ENCODE measurements around the gene SUGCT.
"Not testable (repeated sequence)": the region's sequence is repeated elsewhere in the genome, so short reads cannot be mapped to it uniquely, and the experiment has no call there.

SUGCT gene

DNA sequence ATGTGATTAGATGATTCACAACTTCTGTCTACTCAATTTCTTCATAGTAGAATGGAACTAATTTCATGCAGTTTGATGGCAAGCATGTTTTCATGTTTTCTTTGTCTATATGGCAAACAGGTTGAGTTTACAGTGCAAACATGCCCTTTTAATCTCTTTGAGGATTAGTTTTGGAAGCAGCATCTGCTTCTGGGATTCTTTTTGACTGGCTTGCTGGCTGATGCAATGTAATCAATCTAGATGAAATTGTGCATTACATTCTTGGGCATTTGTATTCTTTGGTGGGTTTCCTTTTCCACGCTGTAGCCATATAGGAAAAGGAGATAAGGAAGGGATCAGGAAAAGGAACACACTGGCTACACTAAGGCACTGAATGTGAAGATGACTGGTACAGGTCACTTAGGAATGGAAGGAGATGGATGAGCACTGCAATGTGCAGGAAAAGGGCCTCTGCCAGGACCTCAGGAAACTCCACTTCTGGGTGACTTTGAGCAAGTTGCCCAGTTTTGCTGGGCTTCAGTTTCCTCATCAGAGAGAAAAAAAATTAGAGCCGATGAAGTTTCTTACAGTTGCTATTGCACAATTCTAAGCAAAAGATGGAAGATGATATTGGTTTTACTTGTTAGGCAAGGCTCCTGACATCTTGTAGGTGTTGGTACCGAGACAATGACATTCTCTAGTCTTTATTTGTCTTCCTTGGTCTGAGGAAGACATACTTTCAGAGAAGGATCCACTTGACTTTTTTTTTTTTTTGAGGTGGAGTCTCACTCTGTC, 269.1 kb downstream of the SUGCT start:
- DNase-seq (ENCODE audit: low read depth in 2 of 2) = no peak

DNA sequence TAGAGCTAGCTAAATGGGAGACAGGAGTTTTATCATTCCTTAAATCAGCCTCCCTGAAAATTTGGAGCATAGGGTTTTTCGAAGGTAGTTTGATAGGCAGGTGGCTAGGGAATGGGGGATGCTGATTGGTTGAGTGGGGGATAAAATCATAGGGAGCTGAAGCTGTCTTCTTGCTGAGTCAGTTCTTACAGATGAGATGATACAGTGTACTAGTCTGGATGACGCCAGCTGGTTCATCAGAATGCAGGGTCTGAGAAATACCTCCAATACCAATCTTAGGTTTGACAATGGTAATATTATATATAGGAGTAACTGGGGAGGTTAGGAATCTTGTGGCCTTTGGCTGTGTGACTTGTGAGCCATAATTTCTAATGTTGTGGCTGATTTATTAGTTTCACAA, 271.2 kb downstream of the SUGCT start:
- DNase-seq (ENCODE audit: low read depth in 2 of 2) = no peak

DNA sequence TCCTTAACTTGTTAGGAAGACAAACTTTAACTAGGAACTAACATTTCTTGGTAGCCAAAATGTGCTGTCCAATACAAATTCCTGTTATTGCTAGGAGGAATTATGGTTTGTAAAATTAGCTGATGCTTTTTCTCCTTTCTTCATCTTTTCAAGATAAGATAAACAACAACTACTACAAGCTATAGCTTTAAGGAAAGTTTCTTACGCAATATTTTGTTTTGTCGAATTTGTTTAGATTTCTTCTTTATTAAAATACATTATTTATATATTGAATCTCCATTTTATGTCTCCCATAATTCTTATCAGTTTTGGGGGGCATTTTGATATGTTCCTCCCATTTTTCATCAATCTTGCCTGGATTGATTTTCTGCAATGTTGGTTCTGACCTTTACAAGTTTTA, 277.5 kb downstream of the SUGCT start:
- DNase-seq (ENCODE audit: low read depth in 2 of 2) = no peak

DNA sequence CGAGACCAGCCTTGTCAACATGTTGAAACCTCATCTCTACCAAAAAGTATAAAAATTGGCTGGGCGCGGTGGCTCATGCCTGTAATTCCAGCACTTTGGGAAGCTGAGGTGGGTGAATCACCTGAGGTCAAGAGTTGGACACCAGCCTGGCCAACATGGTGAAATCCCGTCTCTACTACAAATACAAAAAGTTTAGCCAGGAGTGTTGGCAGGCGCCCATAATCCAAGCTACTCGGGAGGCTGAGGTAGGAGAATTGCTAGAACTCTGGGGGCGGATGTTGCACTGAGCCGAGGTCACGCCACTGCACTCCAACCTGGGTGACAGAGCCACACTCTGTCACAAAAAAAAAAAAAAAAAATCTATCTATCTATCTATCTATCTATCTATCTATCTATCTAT, 279.9 kb downstream of the SUGCT start:
- not testable (repeated sequence) for DNase-seq (ENCODE audit: low read depth in 2 of 2)

DNA sequence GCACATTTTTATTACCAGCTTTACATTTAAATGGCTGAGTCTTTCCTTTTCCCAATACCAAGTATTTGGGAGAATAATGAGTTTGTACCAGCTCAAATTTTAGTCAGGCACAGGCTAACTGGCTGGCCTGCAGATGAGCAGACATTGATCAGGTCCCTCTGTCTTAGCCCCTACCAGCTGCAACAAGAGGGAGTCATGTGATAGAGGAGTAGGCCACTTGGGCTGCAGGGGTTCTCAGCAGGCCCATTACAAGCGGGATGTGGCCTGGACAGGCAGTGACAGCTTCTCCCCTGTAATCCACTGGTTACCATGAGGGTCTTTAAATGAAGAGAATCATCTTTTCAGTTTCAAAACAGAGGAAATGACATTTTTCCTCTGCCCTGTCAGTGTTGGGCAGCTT, 283.6 kb downstream of the SUGCT start:
- DNase-seq (ENCODE audit: low read depth in 2 of 2) = no peak

DNA sequence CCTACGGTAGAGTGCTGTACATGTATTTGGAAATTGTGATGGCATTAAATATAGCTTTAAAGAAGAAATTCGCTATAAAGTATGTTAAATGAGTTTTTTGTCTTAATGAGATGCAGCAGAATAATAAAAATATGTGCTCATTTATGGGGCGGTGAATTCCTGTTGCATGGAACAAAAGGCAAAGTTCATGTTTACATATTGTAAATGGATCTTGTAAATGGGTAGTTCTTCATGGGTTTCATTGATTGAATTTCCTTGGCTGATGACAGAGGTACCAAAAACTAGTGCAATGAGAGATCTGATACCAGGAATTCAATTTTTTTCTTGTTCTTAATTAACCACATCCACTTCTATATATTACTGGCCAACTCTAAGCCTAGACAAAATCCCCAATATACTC, 284.2 kb downstream of the SUGCT start:
- DNase-seq (ENCODE audit: low read depth in 2 of 2) = no peak

DNA sequence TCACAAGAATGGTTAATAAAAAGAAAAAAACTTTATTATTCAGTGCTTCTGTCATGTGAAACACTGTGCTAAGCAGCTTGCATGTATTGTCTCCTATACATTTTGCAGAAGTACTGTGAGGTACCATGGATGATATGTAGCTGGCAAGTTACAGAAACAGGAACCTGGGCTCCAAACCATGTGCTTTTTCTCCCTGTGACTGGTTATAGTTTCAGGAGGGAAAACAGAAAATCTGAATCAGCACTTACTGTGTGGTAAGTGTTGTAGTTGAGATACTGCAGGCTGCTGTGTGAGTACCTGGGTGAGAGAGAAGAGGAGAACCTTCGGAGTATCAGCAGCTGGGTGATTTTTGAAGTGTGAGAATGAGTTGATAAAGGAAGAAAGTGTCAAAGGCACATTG, 285.0 kb downstream of the SUGCT start:
- DNase-seq (ENCODE audit: low read depth in 2 of 2) = no peak

DNA sequence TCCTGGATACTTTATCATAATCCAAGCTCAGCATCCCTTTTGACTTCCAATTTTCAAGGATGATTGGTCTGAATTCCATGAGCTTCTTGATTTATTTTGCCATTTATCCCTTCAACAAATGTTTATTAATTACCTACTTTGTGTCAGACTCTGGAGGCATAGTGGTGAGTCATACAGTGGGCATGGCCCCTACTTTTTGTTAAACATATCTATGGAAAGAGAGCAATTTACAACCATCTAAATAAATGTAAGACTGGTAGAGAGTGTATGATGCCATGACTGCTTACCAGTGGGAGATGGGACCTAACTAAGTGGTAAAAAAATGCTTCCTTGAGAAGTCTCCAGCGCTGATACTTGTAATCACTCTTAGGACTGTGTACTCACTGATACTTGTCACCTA, 286.6 kb downstream of the SUGCT start:
- no peak for DNase-seq (ENCODE audit: low read depth in 2 of 2)

DNA sequence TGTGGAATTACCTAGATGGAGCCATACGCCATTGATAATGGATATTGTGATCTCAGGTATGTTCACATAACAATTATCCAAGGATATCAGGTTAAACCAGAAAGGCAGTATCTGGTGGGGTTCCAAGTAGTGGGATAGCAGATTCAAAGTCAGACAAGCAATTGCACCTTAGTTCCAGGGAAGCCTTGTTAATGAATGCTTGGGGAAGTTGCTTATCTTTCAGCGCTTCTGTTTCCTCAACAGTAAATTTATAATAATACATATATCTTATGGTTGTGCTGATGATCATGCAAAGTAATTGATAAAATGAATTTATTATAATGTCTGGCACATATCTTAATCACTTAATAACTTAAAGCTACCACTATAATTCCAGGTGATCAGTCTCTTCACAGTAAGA, 290.9 kb downstream of the SUGCT start:
- DNase-seq (ENCODE audit: low read depth in 2 of 2) = no peak

DNA sequence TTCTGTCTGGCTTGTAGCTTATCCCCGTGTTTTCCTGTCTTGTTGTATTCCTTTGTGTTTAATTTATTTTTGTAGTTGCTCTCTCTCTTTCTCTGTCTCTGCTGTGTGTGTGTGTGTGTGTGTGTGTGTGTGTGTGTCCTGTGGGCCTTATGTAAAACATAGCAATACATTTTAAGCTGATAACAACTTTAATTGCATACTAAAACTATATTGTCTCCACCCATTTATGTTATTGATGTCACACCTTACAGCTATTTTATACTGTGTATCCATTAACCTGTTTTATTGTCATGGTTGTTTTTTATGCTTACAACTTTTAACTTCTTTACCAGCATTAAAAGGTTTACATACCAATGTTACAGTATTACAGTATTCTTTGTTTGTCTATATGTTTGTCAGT, 293.6 kb downstream of the SUGCT start:
- DNase-seq (ENCODE audit: low read depth in 2 of 2) = no peak

DNA sequence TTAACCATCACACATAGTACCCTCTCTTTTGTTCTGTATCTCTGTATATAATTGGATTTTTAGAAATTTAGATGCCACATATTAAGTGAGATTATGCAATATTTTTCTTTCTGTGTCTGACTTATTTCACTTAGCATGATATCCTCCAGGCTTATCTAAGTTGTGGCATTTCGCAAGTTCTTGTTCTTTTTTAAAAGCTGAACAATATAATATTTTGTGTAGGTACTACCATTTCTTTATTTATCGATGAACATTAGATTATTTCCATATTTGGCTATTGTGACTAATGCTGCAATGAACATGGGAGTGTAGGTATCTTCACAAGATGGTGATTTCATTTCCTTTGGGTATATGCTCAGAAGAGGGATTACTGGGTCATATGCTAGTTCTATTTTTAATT, 295.0 kb downstream of the SUGCT start:
- no peak for DNase-seq (ENCODE audit: low read depth in 2 of 2)

DNA sequence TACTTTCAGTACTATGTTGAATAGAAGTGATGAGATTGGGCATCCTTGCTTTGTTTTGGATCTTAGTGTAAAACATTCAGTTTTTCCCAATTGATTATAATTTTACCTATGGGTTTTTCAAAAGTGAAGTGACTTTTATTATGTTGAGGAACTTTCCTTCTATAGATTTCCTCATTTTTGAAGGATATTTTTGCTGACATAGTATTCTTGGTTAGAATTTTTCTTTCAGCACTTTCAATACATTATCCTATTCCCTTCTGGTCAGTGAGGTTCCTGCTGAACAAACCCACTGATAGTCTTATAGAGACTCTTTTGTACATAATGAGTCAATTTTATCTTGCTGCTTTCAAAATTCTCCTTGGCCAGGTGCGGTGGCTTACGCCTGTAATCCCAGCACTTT, 297.2 kb downstream of the SUGCT start:
- no peak for DNase-seq (ENCODE audit: low read depth in 2 of 2)

DNA sequence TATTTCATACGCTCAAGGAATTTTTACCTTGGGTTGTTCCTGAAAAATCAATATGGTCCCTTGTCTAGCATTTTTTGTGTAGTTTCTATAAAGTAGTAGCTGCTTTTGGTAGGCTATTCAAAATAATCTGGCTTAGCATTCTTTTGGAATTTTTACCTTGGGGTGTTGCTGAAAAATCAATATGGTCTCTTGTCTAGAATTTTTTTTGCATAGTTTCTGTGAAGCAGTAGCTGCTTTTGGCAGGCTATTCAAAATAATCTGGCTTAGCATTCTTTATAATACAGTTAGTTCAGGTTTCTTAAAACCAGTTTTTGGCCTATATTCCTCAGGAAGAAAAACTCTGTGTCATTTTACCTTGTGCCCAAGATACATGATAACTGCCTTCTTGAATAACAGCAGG, 301.9 kb downstream of the SUGCT start:
- no peak for DNase-seq (ENCODE audit: low read depth in 2 of 2)

DNA sequence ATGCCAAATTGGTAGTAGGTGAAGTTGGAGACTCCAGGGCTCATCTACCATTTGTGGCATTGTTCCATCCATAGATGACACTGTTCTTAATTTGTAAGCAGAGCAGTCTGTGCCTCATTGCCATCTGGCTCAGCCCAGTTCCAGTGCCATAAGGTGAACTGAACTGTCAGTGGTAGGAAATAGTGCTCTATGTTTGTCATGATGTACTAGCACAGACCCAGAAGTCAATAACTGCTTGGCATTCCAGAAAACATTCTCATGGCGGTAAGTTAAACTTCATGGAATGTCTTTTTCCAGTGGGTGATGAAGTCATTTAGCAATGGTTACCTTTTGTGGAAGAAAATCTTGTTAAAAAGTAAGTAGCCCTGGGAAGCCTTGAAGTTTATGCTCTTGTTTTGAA, 302.7 kb downstream of the SUGCT start:
- DNase-seq (ENCODE audit: low read depth in 2 of 2) = no peak

DNA sequence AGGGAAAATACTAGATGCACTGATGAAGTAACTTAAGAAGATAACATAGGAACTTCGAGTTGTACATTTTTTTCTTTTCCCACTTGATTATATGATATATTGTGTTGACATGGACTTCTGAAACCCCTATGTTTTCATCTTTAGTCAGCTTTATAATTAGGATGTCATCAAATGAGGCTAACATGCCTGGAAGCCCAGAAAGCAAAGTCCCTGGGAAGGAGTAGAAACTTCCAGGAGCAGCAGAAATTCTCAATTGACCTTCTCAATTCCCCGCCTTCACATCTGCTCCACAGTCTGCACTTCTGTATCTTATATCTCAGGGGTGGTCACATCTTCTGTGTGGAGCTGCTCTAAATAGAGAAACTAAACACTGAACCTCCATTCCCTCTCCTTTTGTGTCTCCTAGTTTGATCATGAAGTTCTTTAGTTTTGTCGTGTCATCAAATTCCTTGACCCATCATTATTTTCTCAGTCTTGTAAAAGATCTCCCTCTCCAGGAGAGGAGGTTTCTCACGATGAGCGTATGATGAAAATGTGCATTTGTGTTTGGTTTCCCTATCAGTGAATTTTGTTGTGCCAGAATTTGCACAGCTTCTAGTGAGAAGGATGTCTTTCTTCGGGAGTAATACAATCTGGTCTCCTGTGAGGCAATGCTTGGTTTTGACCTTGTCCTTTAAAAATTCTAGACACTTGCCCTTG, 303.3 kb downstream of the SUGCT start:
- no peak for DNase-seq (ENCODE audit: low read depth in 2 of 2)

DNA sequence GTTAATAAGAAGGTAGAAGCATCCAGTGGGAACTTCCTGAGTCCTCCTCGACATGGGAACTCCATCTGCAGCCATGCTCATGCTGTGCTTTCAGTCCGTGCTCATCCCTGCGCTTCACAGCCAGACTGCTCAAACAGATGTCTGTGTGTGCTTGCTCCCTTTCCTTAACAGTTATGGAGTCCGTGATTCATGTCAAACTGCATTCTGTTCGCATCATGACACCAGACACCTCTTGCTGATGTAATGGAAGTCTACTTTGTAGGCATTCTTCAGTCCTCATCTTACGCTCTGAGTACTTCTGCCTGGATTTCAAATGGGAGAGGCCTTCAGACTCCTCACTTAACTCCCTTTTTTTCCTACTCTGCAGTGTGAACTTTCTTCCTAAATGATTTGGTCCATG, 304.9 kb downstream of the SUGCT start:
- no peak for DNase-seq (ENCODE audit: low read depth in 2 of 2)

DNA sequence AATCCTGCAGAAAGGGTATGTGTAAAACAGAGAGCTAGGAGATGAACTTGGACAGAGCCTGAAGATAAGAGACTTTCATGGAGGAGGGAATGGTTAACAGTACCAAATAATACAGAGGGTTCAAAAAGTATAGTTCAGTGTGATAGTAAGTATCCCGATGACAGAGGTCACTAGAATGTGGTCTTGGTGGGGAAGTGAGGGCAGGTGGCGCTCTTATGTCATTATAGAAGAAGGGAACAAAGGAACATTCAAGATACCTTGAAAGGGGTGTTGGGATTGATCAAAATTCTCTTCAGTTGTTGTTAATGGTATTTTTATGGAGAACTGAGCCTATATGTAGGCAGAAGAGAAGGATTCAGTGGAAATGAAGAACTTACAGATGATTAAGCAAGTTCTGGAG, 312.5 kb downstream of the SUGCT start:
- DNase-seq (ENCODE audit: low read depth in 2 of 2) = no peak

DNA sequence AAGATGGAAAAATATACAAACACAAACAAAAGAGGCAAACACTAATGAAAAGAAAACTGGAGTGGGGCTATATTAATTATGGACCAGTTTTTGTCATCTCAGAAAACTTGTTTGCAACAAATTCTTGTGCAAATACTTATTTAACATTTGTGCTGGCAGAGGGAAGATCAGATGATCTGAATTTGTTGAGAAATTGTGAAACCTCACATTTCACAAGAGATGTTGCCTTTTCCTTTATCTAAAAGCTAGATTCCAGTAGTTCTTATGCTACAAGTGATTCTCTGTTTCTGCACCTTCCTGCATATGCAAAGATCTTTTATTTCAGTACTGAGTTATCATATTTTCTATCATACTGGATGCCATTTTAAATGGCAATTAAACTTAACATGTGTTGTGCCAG, 320.7 kb downstream of the SUGCT start:
- DNase-seq (ENCODE audit: low read depth in 2 of 2) = no peak

DNA sequence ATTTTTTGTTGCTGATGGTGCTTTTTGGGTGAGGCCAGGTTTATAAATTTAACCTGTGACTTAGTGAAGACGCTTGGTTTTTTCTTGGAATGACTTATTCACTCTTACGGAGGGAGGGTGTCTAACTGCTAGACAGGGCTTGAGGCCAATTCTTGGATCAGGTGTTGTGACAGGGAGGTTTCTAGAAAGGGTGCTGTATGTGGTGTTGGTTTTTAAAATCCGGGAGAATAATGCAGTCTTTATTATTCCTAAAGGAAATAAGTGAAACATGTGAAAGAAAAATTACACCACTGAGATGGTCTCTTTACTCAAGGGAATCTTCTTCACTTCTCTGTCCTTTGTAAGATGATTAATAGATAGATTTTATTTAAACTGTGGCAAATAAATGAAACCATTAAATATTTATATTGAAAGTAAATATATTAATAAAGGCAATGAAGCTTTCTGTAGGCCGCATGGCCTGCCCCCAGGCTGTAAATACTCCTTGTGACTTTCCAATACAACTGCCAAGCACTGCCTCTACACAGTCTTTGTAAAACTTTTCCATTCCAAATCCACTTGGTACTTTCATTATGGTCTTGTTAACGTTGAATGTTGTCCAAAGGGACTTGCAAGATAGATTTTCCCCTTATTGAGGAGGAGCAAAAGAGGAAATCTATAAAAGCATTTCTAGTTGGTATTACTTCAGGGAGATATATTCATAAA, 323.1 kb downstream of the SUGCT start:
- DNase-seq (ENCODE audit: low read depth in 2 of 2) = no peak

DNA sequence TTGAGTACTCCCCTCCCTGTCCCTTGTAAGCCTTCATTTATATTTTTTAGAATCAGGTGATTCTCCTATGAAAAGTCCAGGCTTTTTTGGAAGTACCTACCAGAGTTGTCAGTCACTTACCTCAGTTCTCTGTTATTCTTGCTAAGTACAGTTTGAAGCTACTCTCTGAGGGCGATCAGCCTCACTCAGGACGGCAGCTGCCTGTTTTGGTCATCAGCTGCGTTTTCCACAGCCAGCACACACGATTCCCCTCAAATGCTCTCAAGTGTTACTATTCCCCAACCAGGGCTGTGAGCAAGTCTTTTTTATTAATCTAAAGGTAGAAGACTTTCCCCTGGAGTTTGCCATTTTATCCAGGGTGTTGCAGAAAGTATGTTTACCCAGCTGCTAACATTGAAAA, 328.6 kb downstream of the SUGCT start:
- DNase-seq (ENCODE audit: low read depth in 2 of 2) = no peak

DNA sequence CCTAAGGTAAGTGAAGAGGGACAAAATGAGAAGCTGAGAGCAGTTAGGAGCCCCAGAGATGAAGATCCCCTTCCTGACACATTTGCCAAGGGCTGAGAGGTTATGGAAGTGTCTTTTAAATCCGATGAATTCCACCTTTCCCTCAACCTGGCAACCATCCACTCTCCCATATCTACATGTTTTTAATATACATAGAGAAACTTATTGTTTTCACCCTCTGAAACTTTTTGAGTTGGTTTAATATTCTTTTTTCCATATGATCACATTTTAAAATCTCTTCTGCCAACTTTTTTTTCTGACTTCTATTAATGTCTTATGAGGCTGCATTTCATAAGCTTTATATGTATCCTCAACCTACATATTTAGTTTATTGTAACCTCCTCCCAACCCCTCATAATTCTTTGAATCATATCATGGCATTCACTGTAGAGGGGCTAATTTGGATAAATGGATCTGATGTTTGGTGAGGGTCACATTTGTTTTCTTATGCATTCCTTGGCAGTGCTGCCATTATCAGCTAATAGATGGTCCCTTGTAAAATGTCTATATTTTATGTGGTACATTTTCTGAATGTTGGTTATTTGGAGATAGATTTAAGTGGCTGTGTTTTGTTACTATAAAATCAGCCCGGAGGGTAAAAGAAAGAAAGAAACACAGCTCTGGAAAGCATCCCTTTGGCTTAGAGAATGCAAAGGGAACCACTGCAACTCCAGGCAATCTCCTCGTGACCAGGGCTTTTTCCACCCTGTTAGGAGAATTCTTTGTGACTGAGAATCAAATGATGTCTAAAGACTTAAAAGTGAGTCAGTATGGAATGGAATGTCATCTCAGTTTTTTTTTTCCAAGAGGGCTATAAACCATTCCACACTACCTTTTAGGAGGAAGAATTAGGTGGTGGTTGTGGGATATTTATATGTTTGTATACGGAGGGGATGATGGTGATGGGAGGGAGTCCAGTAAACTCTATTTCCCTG, 334.4 kb downstream of the SUGCT start:
- no peak for DNase-seq (ENCODE audit: low read depth in 2 of 2)

DNA sequence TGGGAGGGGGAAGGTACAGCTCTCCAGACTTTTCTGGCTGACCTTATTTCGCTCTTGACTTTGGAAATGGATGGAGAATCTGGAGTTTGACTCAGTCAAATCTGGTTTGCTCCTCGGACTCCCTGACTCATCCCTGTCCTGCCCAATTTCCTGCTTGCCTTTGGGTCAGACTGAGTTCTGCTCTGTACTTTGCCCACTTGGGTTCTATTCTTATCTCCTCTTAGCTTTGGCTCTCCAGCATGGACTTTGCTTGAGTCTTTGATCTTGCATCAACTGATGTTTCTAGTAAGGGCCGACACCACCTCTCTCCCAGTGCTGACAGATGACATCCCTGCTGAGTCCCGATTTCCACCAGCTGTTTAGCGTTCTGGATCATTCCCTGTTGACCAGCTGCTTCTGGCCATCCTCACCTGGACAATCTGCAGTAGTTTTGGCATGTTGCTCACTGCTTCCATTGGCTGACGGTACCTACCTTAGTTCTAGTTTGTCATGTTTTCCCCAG, 335.3 kb downstream of the SUGCT start:
- no peak for DNase-seq (ENCODE audit: low read depth in 2 of 2)
